Uterus (tissue), 4 donors: Measurements from ENCODE around the gene ZFAND3. TPM values are rescaled to one million over a fixed set of nuclear protein-coding genes. Genes with fewer than 3 reads are reported as not detected.

Experiments
- DNase-seq, 2 donors: peaks; one replicate each; pipeline ENCODE4 v3.0.0-alpha.2; 2019 to 2020
- H3K27ac ChIP-seq, 2 donors: fragments of 200-600 bp; sonication (generic); 1 replicate in 1 of 2; 2 replicates in 1 of 2; pipeline ENCODE4 v1.5.1; 2016 to 2018
- H3K27me3 ChIP-seq, 2 donors: fragments of 200-600 bp; sonication (generic); one replicate each; pipeline ENCODE4 v1.5.1; 2018 to 2019; ENCODE audit warnings: control low read depth in 1 of 2
- H3K36me3 ChIP-seq, 2 donors: fragments of 200-600 bp; sonication (generic); one replicate each; pipeline ENCODE4 v1.5.1; 2019; ENCODE audit warnings: control low read depth in 1 of 2
- H3K4me1 ChIP-seq, 2 donors: fragments of 200-600 bp; sonication (generic); one replicate each; pipeline ENCODE4 v1.5.1; 2018 to 2019; ENCODE audit warnings: control low read depth in 1 of 2
- H3K4me3 ChIP-seq, 2 donors: fragments of 200-600 bp; sonication (generic); 1 replicate in 1 of 2; 2 replicates in 1 of 2; pipeline ENCODE4 v1.5.1; 2018 to 2019; ENCODE audit warnings: mild to moderate bottlenecking in 1 of 2
- H3K9me3 ChIP-seq, 2 donors: fragments of 200-600 bp; sonication (generic); one replicate each; pipeline ENCODE4 v1.5.1; 2019; ENCODE audit warnings: control low read depth in 1 of 2
- CTCF ChIP-seq, 4 experiments: fragments of 200-600 bp in 2 of 4; fragments of 450-650 bp in 2 of 4; sonication (generic) in 2 of 4; IDR thresholded peaks; one replicate each; pipeline ENCODE4 v1.5.1; 2016 to 2019; ENCODE audit warnings: antibody characterized with exemption in 4 of 4, mild to moderate bottlenecking in 2 of 4, moderate library complexity in 1 of 4
- POLR2A ChIP-seq, 2 donors: fragments of 450-650 bp; IDR thresholded peaks; one replicate each; pipeline ENCODE4 v1.6.1; 2016; ENCODE audit warnings: antibody characterized with exemption in 2 of 2, mild to moderate bottlenecking in 1 of 2, moderate library complexity in 1 of 2
- intact Hi-C: fragments of 100-400 bp; cut with DNase I; formaldehyde crosslinking; loops from one replicate; pipeline ENCODE4 v1.15.1; 2023; ENCODE audit warnings: low total_unique reads
- total RNA-seq, 4 donors: library from RNA; depleted of rRNA in 3 of 4; stranded (reverse); fragments of >200 nt in 3 of 4; gene quantifications; one replicate each; pipeline versions ENCODE4 v1.1.0 to v1.2.4, GENCODE V29; 2014 to 2023
- donor health status: DM: yes; HTN: yes; CAD: no.

ZFAND3 gene
- total RNA-seq, 4 donors from 2014 or later, result 5.0 to 81.9 (median 54.6) TPM

- Histone ChIP-seq H3K4me1 (peaks cover 0 to 9% of the 10 kb centered on the region in 2 donors), H3K27me3 (no peaks in the 10 kb centered on the region), H3K4me3 (no peak overlapping the region), H3K9me3 (no peaks in the 10 kb centered on the region), H3K27ac (no peak overlapping the region), H3K36me3 (no peaks in the 10 kb centered on the region)
- TF ChIP-seq POLR2A (IDR thresholded peaks at IDR 0.05), result no peak
- TF ChIP-seq CTCF (IDR thresholded peaks at IDR 0.05), result no peak
- intact Hi-C loops, result no loop called here
- no peak for DNase-seq
Observed at GRCh38 chr6:37788259-37788658, 31.3 kb upstream of the ZFAND3 start.

GRCh38 chr6:37791156-37791919, 28.2 kb upstream of the ZFAND3 start:
- peak; percentile 89 to 90 for DNase-seq
- Histone ChIP-seq H3K4me1 (no peaks in the 10 kb centered on the region), H3K9me3 (no peaks in the 10 kb centered on the region), H3K36me3 (no peaks in the 10 kb centered on the region), H3K27me3 (no peaks in the 10 kb centered on the region), H3K4me3 (no peak overlapping the region), H3K27ac (no peak overlapping the region)
- TF ChIP-seq POLR2A (IDR thresholded peaks at IDR 0.05) (no peak), CTCF (IDR thresholded peaks at IDR 0.05) (peak; percentile 84 to 91 (median 88))
- intact Hi-C loops, result no loop called here

DNA sequence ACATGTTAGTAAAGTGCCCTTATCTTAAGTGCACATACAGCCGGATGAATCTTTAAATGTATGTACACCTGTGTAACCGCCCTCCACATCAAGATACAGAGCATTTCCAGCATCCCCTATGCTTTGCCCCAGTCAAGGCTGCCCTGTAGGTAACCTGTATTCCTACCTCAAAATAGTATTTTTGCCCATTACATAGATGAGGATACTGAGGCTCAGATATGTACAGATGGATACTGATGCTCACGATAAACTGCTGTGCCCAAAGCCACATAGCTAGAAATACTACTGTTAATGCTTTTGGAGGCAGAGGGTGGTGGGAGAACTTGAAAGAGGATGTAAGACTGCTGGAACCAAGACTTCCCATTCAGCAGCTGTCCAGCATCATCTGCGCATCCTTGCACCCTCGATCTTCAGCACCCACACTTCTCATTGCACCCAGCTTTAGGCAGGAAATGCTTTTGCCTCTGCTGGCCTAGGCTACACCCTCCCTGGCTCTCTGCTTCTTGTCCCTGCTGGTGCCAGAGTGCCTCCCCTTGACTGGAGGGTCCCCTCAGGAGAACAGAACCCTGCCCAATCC, 27.0 kb upstream of the ZFAND3 start:
- intact Hi-C loops, result no loop called here

GRCh38 chr6:37793067-37793466, 26.5 kb upstream of the ZFAND3 start:
- H3K27ac ChIP-seq, result no peak overlapping the region
- no peaks in the 10 kb centered on the region for H3K27me3 ChIP-seq
- H3K4me3 ChIP-seq, result no peak overlapping the region
- no peaks in the 10 kb centered on the region for H3K36me3 ChIP-seq
- intact Hi-C loops, result no loop called here
- H3K4me1 ChIP-seq, result no peaks in the 10 kb centered on the region
- DNase-seq, result no peak
- TF ChIP-seq POLR2A (IDR thresholded peaks at IDR 0.05), result no peak
- no peak for TF ChIP-seq CTCF (IDR thresholded peaks at IDR 0.05)
- H3K9me3 ChIP-seq, result no peaks in the 10 kb centered on the region

More for the DNA sequence above, 27.0 kb upstream of the ZFAND3 start:
- Histone ChIP-seq H3K27me3 (no peaks in the 10 kb centered on the region), H3K4me3 (no peak overlapping the region), H3K4me1 (no peaks in the 10 kb centered on the region), H3K9me3 (no peaks in the 10 kb centered on the region), H3K27ac (no peak overlapping the region), H3K36me3 (no peaks in the 10 kb centered on the region)
- no peak for DNase-seq
- TF ChIP-seq POLR2A (IDR thresholded peaks at IDR 0.05) (no peak), CTCF (IDR thresholded peaks at IDR 0.05) (no peak)

DNA sequence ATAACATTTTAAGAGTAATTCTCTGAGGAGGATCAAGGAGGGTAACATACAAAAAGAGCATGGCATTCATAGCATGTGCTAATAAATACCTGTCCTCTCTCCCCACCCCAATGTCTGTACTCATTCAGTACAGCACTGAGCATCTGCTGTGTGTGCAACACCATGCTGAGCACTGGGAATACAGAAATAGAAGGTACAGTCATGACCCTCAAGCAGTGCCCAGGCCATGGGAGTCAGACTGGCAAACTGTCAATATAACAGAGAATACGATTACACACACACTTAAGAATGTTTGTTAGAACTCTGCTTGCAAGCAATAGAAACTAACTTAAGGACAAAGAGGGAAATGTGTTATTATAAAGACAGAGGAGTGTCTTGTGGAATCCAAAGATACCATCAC, 24.7 kb upstream of the ZFAND3 start:
- DNase-seq, result no peak
- intact Hi-C loops, result no loop called here
- no peaks in the 10 kb centered on the region for H3K36me3 ChIP-seq
- H3K27ac ChIP-seq, result no peak overlapping the region
- TF ChIP-seq CTCF (IDR thresholded peaks at IDR 0.05) (no peak), POLR2A (IDR thresholded peaks at IDR 0.05) (no peak)
- H3K9me3 ChIP-seq, result no peaks in the 10 kb centered on the region
- H3K4me1 ChIP-seq, result no peaks in the 10 kb centered on the region
- no peaks in the 10 kb centered on the region for H3K27me3 ChIP-seq
- H3K4me3 ChIP-seq, result no peak overlapping the region
